WI38 (cell line): ENCODE data around the gene CDK14.

Experiments
- H3K4me3 ChIP-seq: 2 replicates; pipeline ENCODE4 v1.5.1; 2011; ENCODE audit warnings: low read depth, mild to moderate bottlenecking, control low read depth, low read length
- TF ChIP-seq, protein P1 (sequence below): IDR thresholded peaks from 2 replicates; pipeline ENCODE4 v1.5.1; 2012; ENCODE audit warnings: low read depth, mild to moderate bottlenecking, control low read depth, low read length

CDK14 gene

DNA sequence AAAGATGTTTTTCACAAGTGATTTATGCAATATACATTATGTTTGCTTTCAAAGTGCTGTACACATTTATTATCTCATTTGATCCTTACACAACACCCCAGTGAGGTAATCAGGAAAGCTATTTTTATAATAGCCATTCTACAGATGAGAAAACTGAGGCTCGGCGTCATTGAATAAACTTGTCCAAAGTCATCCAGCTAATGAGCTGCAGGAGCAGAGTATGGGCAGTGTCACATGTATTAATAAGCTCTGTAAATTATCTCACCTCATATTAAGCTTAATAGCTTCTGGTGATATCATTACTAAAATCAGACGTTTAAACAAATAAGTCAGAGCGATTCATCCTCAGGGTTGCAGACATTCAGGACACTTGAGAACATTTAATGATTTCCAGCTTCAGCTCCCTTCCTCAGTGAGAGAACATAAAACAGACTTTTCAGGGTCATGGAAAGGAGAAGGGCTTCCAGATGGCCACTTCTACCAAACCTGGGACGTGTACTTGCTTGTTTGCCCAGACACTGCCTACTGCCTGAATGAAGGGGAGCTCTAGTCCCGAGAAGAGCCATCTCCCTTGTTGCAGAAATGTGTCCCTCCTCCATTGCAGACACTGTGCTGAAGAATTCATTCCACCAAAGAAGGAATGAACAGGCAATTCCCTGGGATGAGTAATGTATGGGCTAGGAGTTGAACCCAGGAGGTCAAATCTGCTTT is 647.6 kb downstream of the CDK14 start:
- TF ChIP-seq, protein P1, sequence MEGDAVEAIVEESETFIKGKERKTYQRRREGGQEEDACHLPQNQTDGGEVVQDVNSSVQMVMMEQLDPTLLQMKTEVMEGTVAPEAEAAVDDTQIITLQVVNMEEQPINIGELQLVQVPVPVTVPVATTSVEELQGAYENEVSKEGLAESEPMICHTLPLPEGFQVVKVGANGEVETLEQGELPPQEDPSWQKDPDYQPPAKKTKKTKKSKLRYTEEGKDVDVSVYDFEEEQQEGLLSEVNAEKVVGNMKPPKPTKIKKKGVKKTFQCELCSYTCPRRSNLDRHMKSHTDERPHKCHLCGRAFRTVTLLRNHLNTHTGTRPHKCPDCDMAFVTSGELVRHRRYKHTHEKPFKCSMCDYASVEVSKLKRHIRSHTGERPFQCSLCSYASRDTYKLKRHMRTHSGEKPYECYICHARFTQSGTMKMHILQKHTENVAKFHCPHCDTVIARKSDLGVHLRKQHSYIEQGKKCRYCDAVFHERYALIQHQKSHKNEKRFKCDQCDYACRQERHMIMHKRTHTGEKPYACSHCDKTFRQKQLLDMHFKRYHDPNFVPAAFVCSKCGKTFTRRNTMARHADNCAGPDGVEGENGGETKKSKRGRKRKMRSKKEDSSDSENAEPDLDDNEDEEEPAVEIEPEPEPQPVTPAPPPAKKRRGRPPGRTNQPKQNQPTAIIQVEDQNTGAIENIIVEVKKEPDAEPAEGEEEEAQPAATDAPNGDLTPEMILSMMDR = no peak
- no peak overlapping the region for H3K4me3 ChIP-seq

DNA sequence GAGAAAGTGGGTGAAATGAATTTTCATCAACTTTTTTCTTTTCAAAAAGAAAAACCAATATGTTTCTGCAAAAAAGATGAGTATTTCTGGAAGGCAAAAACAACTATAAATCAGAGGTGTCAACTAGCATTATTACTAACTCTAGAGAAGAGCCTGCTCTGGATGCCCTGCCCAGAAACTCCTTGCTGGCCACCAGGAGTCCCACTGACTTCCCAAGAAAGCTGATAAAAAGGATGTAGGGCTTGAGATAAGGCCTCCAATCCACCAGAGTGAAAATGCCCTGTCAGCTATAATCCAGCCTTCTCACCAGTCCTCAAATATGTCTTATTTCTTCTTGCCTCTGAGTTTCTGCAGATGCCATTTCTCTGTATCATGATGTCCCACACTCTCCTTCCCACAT is 651.4 kb downstream of the CDK14 start:
- no peak overlapping the region for H3K4me3 ChIP-seq
- TF ChIP-seq, protein P1 = no peak

DNA sequence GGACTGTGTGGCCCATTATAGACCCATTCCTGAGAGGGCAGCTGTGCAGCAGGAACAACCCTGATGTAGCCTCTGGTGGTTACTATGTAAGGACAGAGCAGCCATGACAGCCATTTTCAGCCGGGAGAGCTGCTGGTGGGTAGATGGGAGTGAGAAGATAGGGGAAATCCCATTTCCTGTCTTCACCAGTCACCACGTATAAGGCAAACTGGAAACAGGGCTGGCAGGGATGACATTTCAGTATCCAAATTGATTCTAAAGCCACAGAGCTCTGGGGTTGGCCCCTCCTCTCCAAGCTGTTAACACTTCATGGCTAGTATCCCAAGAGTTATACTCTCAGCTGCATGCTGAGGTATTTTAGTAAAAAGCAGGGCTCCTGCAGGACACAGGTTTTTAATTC is 652.9 kb downstream of the CDK14 start:
- no peak overlapping the region for H3K4me3 ChIP-seq
- TF ChIP-seq, protein P1 = no peak

DNA sequence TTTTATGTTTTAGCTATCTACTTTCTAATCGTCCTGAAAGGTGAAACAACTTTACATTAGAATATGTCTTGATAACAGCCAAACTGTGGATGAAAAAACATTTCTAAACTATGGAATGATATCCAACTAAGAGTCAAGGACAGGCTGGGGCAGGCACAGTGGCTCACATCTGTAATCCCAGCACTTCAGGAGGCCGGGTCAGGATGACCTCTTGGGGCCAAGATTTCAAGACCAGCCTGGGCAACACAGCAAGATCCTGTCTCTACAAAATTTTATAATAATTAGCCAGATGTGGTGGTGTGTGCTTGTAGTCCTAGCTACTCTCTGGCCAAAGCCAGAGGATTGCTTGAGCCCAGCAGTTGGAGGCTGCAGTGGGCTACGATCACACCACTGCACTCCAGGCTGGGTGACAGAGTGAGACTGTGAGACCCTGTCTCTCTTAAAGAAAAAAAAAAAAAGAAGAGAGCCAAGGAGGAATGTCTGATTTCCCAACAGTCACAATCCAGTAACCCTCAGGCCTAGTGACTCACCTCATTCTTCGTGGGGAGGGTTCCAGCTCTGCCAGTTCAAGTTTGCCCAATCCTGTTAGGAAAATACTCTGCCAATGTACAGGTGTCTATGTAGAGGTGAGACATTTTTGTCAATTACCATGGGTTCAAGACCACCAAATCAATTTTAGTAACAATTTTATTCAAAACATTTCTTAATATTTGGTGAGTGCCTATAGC is 653.5 kb downstream of the CDK14 start:
- no peak overlapping the region for H3K4me3 ChIP-seq
- TF ChIP-seq, protein P1 = no peak

DNA sequence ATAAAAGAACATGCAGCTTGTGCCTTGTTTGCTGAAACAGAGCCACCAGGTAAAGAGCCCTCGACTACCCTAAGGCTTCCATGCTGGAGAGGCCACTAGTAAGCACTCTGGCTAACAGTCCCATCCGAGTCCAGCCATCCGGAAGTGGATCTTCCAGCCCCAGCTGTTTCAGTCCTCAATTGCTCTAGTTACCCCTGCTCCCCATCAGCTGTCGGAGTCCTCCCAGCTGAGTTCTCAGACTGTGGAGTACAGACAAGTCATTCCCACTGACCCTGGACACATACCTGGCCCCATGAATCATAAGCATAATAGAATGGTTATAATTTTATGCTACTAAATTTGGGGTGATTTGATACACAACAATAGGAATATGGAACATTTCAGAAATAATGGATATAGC is 654.6 kb downstream of the CDK14 start:
- TF ChIP-seq, protein P1 = no peak
- no peak overlapping the region for H3K4me3 ChIP-seq

DNA sequence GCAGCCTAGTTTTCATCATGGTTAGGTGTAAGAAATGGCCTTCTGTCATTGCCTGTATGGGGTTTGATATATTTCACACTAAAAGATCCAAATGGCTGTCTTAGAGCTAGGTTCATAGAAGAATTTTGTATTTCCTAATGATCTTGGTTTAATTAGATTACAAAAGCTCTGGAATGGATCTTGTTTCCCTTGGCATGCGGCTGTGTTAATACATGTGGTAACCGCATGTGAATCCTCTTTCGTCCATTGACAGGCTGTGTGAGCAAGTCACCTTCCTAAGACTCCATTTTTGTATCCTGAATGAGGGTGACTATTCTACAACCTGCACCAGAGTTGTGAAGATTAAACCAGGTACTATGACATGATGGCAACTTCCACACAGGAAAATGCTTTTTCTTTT is 655.8 kb downstream of the CDK14 start:
- TF ChIP-seq, protein P1 = no peak
- H3K4me3 ChIP-seq = no peak overlapping the region
